HG03342 (cell line): ENCODE results near the gene CD2.

Experiments used
- ATAC-seq: cut with Tn5 transposase; IDR thresholded peaks from one replicate; pipeline ENCODE4 v1.9.1; 2021; ENCODE audit warnings: mild to moderate bottlenecking, moderate library complexity; ENCODE audit not compliant: unreplicated experiment

CD2 gene

GRCh38 chr1:116754198-116754977, at the start of gene CD2:
TSS of gene CD2 (plus strand) at chr1:116754430. CDS start at chr1:116754493, 63 bp downstream.
- no peak for ATAC-seq

GRCh38 chr1:116706123-116706522, 48.1 kb upstream of the CD2 start:
- ATAC-seq = no peak

GRCh38 chr1:116706841-116707240, 47.4 kb upstream of the CD2 start:
- no peak for ATAC-seq

- no peak for ATAC-seq
Observed at GRCh38 chr1:116708255-116708900, 45.9 kb upstream of the CD2 start.

- ATAC-seq = no peak
Observed at GRCh38 chr1:116709666-116710167, 44.5 kb upstream of the CD2 start.

GRCh38 chr1:116710420-116711262, 43.6 kb upstream of the CD2 start:
- ATAC-seq = no peak

- no peak for ATAC-seq
Observed at GRCh38 chr1:116711263-116711840, 42.9 kb upstream of the CD2 start.

- no peak for ATAC-seq
Observed at GRCh38 chr1:116712510-116712909, 41.7 kb upstream of the CD2 start.

- ATAC-seq = no peak
Observed at GRCh38 chr1:116713474-116713873, 40.8 kb upstream of the CD2 start.

- no peak for ATAC-seq
Observed at GRCh38 chr1:116716391-116716790, 37.8 kb upstream of the CD2 start.

GRCh38 chr1:116717318-116717717, 36.9 kb upstream of the CD2 start:
- ATAC-seq = no peak

GRCh38 chr1:116720364-116721038, 33.7 kb upstream of the CD2 start:
- no peak for ATAC-seq

- no peak for ATAC-seq
Observed at GRCh38 chr1:116721039-116721405, 33.2 kb upstream of the CD2 start.

GRCh38 chr1:116721451-116722007, 32.7 kb upstream of the CD2 start:
- ATAC-seq = no peak

- ATAC-seq = no peak
Observed at GRCh38 chr1:116722016-116722838, 32.0 kb upstream of the CD2 start.

GRCh38 chr1:116724765-116725375, 29.4 kb upstream of the CD2 start:
- ATAC-seq = no peak

- ATAC-seq = no peak
Observed at GRCh38 chr1:116725798-116726197, 28.4 kb upstream of the CD2 start.

GRCh38 chr1:116726872-116727820, 27.1 kb upstream of the CD2 start:
- no peak for ATAC-seq
